ENCODE data around the gene GPA33. TPM values are rescaled to one million over a fixed set of nuclear protein-coding genes. Genes with fewer than 3 reads are reported as not detected.

Gene GPA33
- total RNA-seq, 4 donors from 2014 or later, result 87.4 to 568 (median 509) TPM

- Histone ChIP-seq H3K36me3 (no peaks in the 10 kb centered on the region), H3K4me3 (no peak overlapping the region), H3K9me3 (no peaks in the 10 kb centered on the region), H3K4me1 (peaks cover 6 to 69% (median 54%) of the 10 kb centered on the region in 4 donors), H3K27ac (peak overlapping the region; percentile 85 to 95 (median 90)), H3K27me3 (no peaks in the 10 kb centered on the region)
- 33 to 56% methylated on average over 3 to 6 of the region's 6 CpGs for WGBS, 2 donors (ENCODE audit: low coverage in 1 of 2)
- intact Hi-C loops (cut with DNase I; ENCODE audit: low total_unique reads) (no loop called here), in situ Hi-C loops (cut with MboI; ENCODE audit: low pct_ligation_motif_present in 1 of 4, low pct_unique_long_range_greater_than_20kb in 1 of 4, low sequenced_read_pairs in 3 of 4) (no loop called here)
- TF ChIP-seq POLR2AphosphoS5 (IDR thresholded peaks at IDR 0.05), result no peak
- DNase-seq, result peak; percentile 73
Measured at GRCh38 chr1:167083066-167083665, 7.0 kb downstream of the GPA33 start.

GRCh38 chr1:167082511-167083027 lies 7.6 kb downstream of the GPA33 start:
- H3K9me3 ChIP-seq, result no peaks in the 10 kb centered on the region
- no peaks in the 10 kb centered on the region for H3K36me3 ChIP-seq
- H3K27ac ChIP-seq, result peak overlapping the region; percentile 85 to 95 (median 90)
- DNase-seq, result peak; percentile 90
- H3K4me3 ChIP-seq, result no peak overlapping the region
- WGBS, 2 donors (ENCODE audit: low coverage in 1 of 2), result 40 to 42% methylated on average over 1 to 11 of the region's 11 CpGs
- H3K4me1 ChIP-seq, result peaks cover 6 to 69% (median 54%) of the 10 kb centered on the region in 4 donors
- intact Hi-C loops (cut with DNase I; ENCODE audit: low total_unique reads), result no loop called here
- in situ Hi-C loops (cut with MboI; ENCODE audit: low pct_ligation_motif_present in 1 of 4, low pct_unique_long_range_greater_than_20kb in 1 of 4, low sequenced_read_pairs in 3 of 4), result no loop called here
- TF ChIP-seq CTCF (IDR thresholded peaks at IDR 0.05) (peak in 3 of 5 experiments; percentile 21 to 45 (median 22)), POLR2A (IDR thresholded peaks at IDR 0.05) (peak; percentile 88), EP300 (IDR thresholded peaks at IDR 0.05; ENCODE audit: low read depth) (peak; percentile 97), POLR2AphosphoS5 (IDR thresholded peaks at IDR 0.05) (peak; percentile 60 to 95 (median 90))
- H3K27me3 ChIP-seq, result no peaks in the 10 kb centered on the region

GRCh38 chr1:167081594-167082156 lies 8.5 kb downstream of the GPA33 start:
- peak overlapping the region; percentile 82 to 90 (median 87) for H3K27ac ChIP-seq
- 60 to 67% methylated on average over 2 to 8 of the region's 8 CpGs for WGBS, 2 donors (ENCODE audit: low coverage in 1 of 2)
- in situ Hi-C loops (cut with MboI; ENCODE audit: low pct_ligation_motif_present in 1 of 4, low pct_unique_long_range_greater_than_20kb in 1 of 4, low sequenced_read_pairs in 3 of 4), result no loop called here
- peak overlapping the region in 1 of 4 donors; percentile 4 for H3K4me3 ChIP-seq
- no peaks in the 10 kb centered on the region for H3K9me3 ChIP-seq
- peaks cover 6 to 63% (median 51%) of the 10 kb centered on the region in 4 donors for H3K4me1 ChIP-seq
- no peak for TF ChIP-seq CTCF (IDR thresholded peaks at IDR 0.05)
- no peak for DNase-seq
- no peaks in the 10 kb centered on the region for H3K36me3 ChIP-seq
- H3K27me3 ChIP-seq, result no peaks in the 10 kb centered on the region
- intact Hi-C loops (cut with DNase I; ENCODE audit: low total_unique reads), result no loop called here

- TF ChIP-seq POLR2AphosphoS5 (IDR thresholded peaks at IDR 0.05) (no peak), EP300 (IDR thresholded peaks at IDR 0.05; ENCODE audit: low read depth) (no peak), POLR2A (IDR thresholded peaks at IDR 0.05) (no peak), CTCF (IDR thresholded peaks at IDR 0.05) (no peak)
- no peak for DNase-seq
- in situ Hi-C loops (cut with MboI; ENCODE audit: low pct_ligation_motif_present in 1 of 4, low pct_unique_long_range_greater_than_20kb in 1 of 4, low sequenced_read_pairs in 3 of 4), result no loop called here
Measured at GRCh38 chr1:167077868-167078210, 12.3 kb downstream of the GPA33 start.

More at GRCh38 chr1:167077868-167078210, 12.3 kb downstream of the GPA33 start:
- Histone ChIP-seq H3K36me3 (no peaks in the 10 kb centered on the region), H3K27ac (no peak overlapping the region), H3K27me3 (no peaks in the 10 kb centered on the region), H3K9me3 (no peaks in the 10 kb centered on the region), H3K4me1 (peaks cover 6 to 25% (median 20%) of the 10 kb centered on the region in 4 donors), H3K4me3 (no peak overlapping the region)
- intact Hi-C loops (cut with DNase I; ENCODE audit: low total_unique reads), result no loop called here

All from transverse colon (tissue), 4 donors.